HG02571 (cell line): Measurements from ENCODE around the gene KIF4A.

Experiments used
- ATAC-seq: cut with Tn5 transposase; IDR thresholded peaks from one replicate; pipeline ENCODE4 v1.9.1; 2021; ENCODE audit warnings: mild to moderate bottlenecking, moderate library complexity; ENCODE audit not compliant: unreplicated experiment

KIF4A gene

GRCh38 chrX:70464051-70464450 lies 174.1 kb downstream of the KIF4A start:
- no peak for ATAC-seq

- ATAC-seq = no peak
Measured at GRCh38 chrX:70466968-70467367, 177.1 kb downstream of the KIF4A start.

GRCh38 chrX:70468709-70469108 lies 178.8 kb downstream of the KIF4A start:
- ATAC-seq = no peak
